ENCODE data around the gene ZFYVE9.
"Not testable (repeated sequence)": the region's sequence is repeated elsewhere in the genome, so short reads cannot be mapped to it uniquely, and the experiment has no call there.

GRCh38 chr1:52369851-52370250 lies 228.0 kb downstream of the ZFYVE9 start:
- TF ChIP-seq, protein P1, sequence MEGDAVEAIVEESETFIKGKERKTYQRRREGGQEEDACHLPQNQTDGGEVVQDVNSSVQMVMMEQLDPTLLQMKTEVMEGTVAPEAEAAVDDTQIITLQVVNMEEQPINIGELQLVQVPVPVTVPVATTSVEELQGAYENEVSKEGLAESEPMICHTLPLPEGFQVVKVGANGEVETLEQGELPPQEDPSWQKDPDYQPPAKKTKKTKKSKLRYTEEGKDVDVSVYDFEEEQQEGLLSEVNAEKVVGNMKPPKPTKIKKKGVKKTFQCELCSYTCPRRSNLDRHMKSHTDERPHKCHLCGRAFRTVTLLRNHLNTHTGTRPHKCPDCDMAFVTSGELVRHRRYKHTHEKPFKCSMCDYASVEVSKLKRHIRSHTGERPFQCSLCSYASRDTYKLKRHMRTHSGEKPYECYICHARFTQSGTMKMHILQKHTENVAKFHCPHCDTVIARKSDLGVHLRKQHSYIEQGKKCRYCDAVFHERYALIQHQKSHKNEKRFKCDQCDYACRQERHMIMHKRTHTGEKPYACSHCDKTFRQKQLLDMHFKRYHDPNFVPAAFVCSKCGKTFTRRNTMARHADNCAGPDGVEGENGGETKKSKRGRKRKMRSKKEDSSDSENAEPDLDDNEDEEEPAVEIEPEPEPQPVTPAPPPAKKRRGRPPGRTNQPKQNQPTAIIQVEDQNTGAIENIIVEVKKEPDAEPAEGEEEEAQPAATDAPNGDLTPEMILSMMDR (conservative IDR thresholded peaks at IDR 0.05; ENCODE audit: low read depth in 2 of 2), result not testable (repeated sequence)
- not testable (repeated sequence) for TF ChIP-seq NANOG (IDR thresholded peaks at IDR 0.05; ENCODE audit: borderline replicate concordance); POLR2AphosphoS5 (IDR thresholded peaks at IDR 0.05; ENCODE audit: low read depth); EZH2phosphoT487 (IDR thresholded peaks at IDR 0.05; ENCODE audit: unreplicated experiment); REST (IDR thresholded peaks at IDR 0.05; ENCODE audit: unreplicated experiment); ZNF331 (CRISPR knock-in tag; IDR thresholded peaks at IDR 0.05; ENCODE audit: low read depth); EZH2 (IDR thresholded peaks at IDR 0.05; ENCODE audit: low read depth, unreplicated experiment); CREB1 (CRISPR knock-in tag; IDR thresholded peaks at IDR 0.05; ENCODE audit: low read depth); JUNB (IDR thresholded peaks at IDR 0.05; ENCODE audit: unreplicated experiment); STAT1 (IDR thresholded peaks at IDR 0.05; ENCODE audit: unreplicated experiment); ZNF114 (CRISPR knock-in tag; IDR thresholded peaks at IDR 0.05)

All from GM23338 (cell line).